Neural progenitor cell (in vitro differentiated cells): Measurements from ENCODE around the gene MORN1. TPM values are rescaled to one million over a fixed set of nuclear protein-coding genes. Genes with fewer than 3 reads are reported as not detected.

Experiments used
- DNase-seq: peaks from one replicate; pipeline ENCODE4 v3.0.0-alpha.2; 2016; ENCODE audit warnings: low spot score
- H2AFZ ChIP-seq: fragments of 200-600 bp; sonication (generic); replicated peaks from 2 replicates; pipeline ENCODE4 v1.6.1; 2016; ENCODE audit warnings: antibody characterized with exemption
- H3F3A ChIP-seq: fragments of 200-600 bp; sonication (generic); 2 replicates; pipeline ENCODE4 v1.6.1; 2016; ENCODE audit warnings: antibody characterized with exemption, low read depth
- H3K27ac ChIP-seq: fragments of 200-600 bp; sonication (generic); 2 replicates; pipeline ENCODE4 v1.5.1; 2016; ENCODE audit warnings: mild to moderate bottlenecking
- H3K27me3 ChIP-seq: fragments of 200-600 bp; sonication (generic); 2 replicates; pipeline ENCODE4 v1.6.1; 2016; ENCODE audit warnings: mild to moderate bottlenecking, moderate library complexity
- H3K36me3 ChIP-seq: fragments of 200-600 bp; sonication (generic); 2 replicates; pipeline ENCODE4 v1.5.1; 2016
- H3K4me1 ChIP-seq: fragments of 200-600 bp; sonication (generic); 2 replicates; pipeline ENCODE4 v1.6.1; 2016; ENCODE audit warnings: mixed run types
- H3K4me2 ChIP-seq: fragments of 200-600 bp; sonication (generic); 2 replicates; pipeline ENCODE4 v1.6.1; 2016
- H3K4me3 ChIP-seq: fragments of 200-600 bp; sonication (generic); 2 replicates; pipeline ENCODE4 v1.5.1; 2016
- H3K79me2 ChIP-seq: fragments of 200-600 bp; sonication (generic); 2 replicates; pipeline ENCODE4 v1.6.1; 2016; ENCODE audit warnings: low read depth
- H3K9ac ChIP-seq: fragments of 200-600 bp; sonication (generic); 2 replicates; pipeline ENCODE4 v1.6.1; 2016
- H3K9me3 ChIP-seq: fragments of 200-600 bp; sonication (generic); 2 replicates; pipeline ENCODE4 v1.5.1; 2016; ENCODE audit warnings: low read depth
- H4K20me1 ChIP-seq: fragments of 200-600 bp; sonication (generic); 2 replicates; pipeline ENCODE4 v1.6.1; 2016; ENCODE audit warnings: low read depth
- H3K27ac Mint-ChIP-seq: 3 replicates; pipeline ENCODE4 v1.8.0; 2021; ENCODE audit warnings: mixed read lengths
- H3K27me3 Mint-ChIP-seq: 2 replicates; pipeline ENCODE4 v1.8.0; 2022; ENCODE audit warnings: low read depth, mild to moderate bottlenecking, inconsistent platforms, moderate library complexity, mixed read lengths; ENCODE audit not compliant: insufficient read depth
- H3K36me3 Mint-ChIP-seq: 3 replicates; pipeline ENCODE4 v1.8.0; 2021; ENCODE audit warnings: mixed read lengths
- H3K4me1 Mint-ChIP-seq: 3 replicates; pipeline ENCODE4 v1.8.0; 2021; ENCODE audit warnings: mixed read lengths
- H3K4me3 Mint-ChIP-seq: 3 replicates; pipeline ENCODE4 v1.8.0; 2021; ENCODE audit warnings: mild to moderate bottlenecking, moderate library complexity, mixed read lengths
- H3K9me3 Mint-ChIP-seq: 3 replicates; pipeline ENCODE4 v1.8.0; 2020; ENCODE audit warnings: mixed read lengths
- CTCF ChIP-seq: fragments of 200-600 bp; sonication (generic); IDR thresholded peaks from 2 replicates; pipeline ENCODE4 v1.5.1; 2017; ENCODE audit warnings: antibody characterized with exemption, mild to moderate bottlenecking
- EZH2 ChIP-seq: fragments of 200-600 bp; sonication (generic); IDR thresholded peaks from 2 replicates; pipeline ENCODE4 v1.6.1; 2017; ENCODE audit warnings: antibody characterized with exemption, mild to moderate bottlenecking, moderate library complexity
- EZH2phosphoT487 ChIP-seq: fragments of 200-600 bp; sonication (generic); IDR thresholded peaks from 2 replicates; pipeline ENCODE4 v1.6.1; 2017; ENCODE audit warnings: antibody characterized with exemption
- total RNA-seq: library from RNA; depleted of rRNA; stranded (reverse); fragments of >200 nt; gene quantifications from 2 replicates; pipeline ENCODE4 v1.2.3, GENCODE V29; 2015; ENCODE audit warnings: low replicate concordance

MORN1 gene
- total RNA-seq, 1 donor from 2014 or later: 7.0 TPM

DNA sequence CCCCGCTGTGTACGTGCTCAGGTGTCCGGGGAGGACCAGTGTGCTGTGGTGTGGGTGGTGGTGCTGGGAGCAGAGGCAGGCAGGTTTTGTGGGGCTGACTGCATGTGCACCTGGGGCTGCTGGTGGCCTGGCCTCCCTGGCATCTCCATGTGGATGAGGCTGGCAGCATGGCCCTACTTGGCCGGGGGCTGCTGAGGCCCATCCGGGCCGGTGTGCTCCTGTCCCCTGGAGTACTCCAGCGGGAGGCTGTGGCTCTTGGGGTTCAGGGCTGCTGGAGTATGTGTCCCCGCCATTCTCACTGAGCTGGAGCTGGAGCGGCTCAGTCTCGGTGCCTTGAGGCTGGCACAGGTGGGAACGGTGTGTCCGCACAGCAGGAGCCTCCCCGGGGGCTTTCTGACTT is 41.8 kb upstream of the MORN1 start:
- no peak overlapping the region for H3K4me3 Mint-ChIP-seq
- TF ChIP-seq EZH2phosphoT487: no peak
- no peak for TF ChIP-seq CTCF
- no peak for TF ChIP-seq EZH2
- no peaks in the 10 kb centered on the region for H4K20me1 ChIP-seq
- H3K9me3 ChIP-seq: no peaks in the 10 kb centered on the region
- peaks cover 13% of the 10 kb centered on the region for H3K27me3 Mint-ChIP-seq
- no peaks in the 10 kb centered on the region for H3K36me3 ChIP-seq
- H3K9ac ChIP-seq: no peak overlapping the region
- H3F3A ChIP-seq: no peaks in the 10 kb centered on the region
- H3K27ac Mint-ChIP-seq: no peak overlapping the region
- no peaks in the 10 kb centered on the region for H3K9me3 Mint-ChIP-seq
- peaks cover 18% of the 10 kb centered on the region for H3K4me1 ChIP-seq
- no peak overlapping the region for H3K4me3 ChIP-seq
- H3K4me1 Mint-ChIP-seq: peaks cover 27% of the 10 kb centered on the region
- H3K27me3 ChIP-seq: peaks cover 14% of the 10 kb centered on the region
- no peaks in the 10 kb centered on the region for H3K36me3 Mint-ChIP-seq
- no peak overlapping the region for H3K27ac ChIP-seq
- H2AFZ ChIP-seq: no peak overlapping the region
- DNase-seq: no peak
- H3K4me2 ChIP-seq: no peak overlapping the region
- no peaks in the 10 kb centered on the region for H3K79me2 ChIP-seq

DNA sequence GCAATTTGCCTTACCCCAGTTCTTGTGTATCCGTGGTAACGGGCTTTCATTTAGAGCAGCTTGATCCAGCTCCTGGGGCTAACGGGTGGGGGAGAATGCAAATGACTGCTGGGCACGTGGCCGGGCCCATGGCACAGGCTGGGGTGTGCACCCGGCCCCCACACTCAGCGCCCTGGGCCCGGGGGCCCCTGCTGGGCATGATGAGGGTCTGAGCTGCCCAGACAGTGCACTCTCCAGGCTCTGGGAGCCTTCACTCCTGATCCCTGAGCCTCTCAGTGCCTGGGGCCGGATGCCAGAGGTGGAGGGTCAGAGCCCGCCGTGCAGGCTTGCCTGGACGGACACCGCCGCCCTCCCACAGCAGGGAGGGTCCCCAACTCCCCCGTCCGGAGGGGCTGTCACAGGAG is 41.1 kb upstream of the MORN1 start:
- peak; percentile 50 for DNase-seq
- Histone ChIP-seq H4K20me1 (no peaks in the 10 kb centered on the region), H3K9ac (no peak overlapping the region), H3K27me3 (peaks cover 14% of the 10 kb centered on the region), H3K4me1 (peaks cover 18% of the 10 kb centered on the region), H3F3A (no peaks in the 10 kb centered on the region), H3K36me3 (no peaks in the 10 kb centered on the region), H3K4me2 (peak overlapping the region; percentile 67), H3K4me3 (no peak overlapping the region), H3K9me3 (no peaks in the 10 kb centered on the region), H3K27ac (no peak overlapping the region), H3K79me2 (no peaks in the 10 kb centered on the region), H2AFZ (no peak overlapping the region)
- TF ChIP-seq CTCF (no peak), EZH2phosphoT487 (no peak), EZH2 (no peak)
- no peaks in the 10 kb centered on the region for H3K36me3 Mint-ChIP-seq
- no peak overlapping the region for H3K27ac Mint-ChIP-seq
- H3K9me3 Mint-ChIP-seq: no peaks in the 10 kb centered on the region
- H3K27me3 Mint-ChIP-seq: peaks cover 12% of the 10 kb centered on the region
- H3K4me3 Mint-ChIP-seq: peak overlapping the region; percentile 60
- peaks cover 27% of the 10 kb centered on the region for H3K4me1 Mint-ChIP-seq

- no peaks in the 10 kb centered on the region for H3K36me3 Mint-ChIP-seq
- Histone ChIP-seq H3K27me3 (peaks cover 14% of the 10 kb centered on the region), H3K27ac (no peak overlapping the region), H3K4me1 (peaks cover 23% of the 10 kb centered on the region), H3K36me3 (no peaks in the 10 kb centered on the region), H3K9ac (no peak overlapping the region), H3K4me2 (peak overlapping the region; percentile 27), H3K9me3 (no peaks in the 10 kb centered on the region), H4K20me1 (no peaks in the 10 kb centered on the region), H3K79me2 (no peaks in the 10 kb centered on the region), H3F3A (no peaks in the 10 kb centered on the region), H3K4me3 (no peak overlapping the region), H2AFZ (no peak overlapping the region)
- H3K9me3 Mint-ChIP-seq: no peaks in the 10 kb centered on the region
- peaks cover 12% of the 10 kb centered on the region for H3K27me3 Mint-ChIP-seq
- no peak for DNase-seq
- peak overlapping the region; percentile 76 for H3K27ac Mint-ChIP-seq
- peak overlapping the region; percentile 52 for H3K4me3 Mint-ChIP-seq
- TF ChIP-seq EZH2 (no peak), CTCF (no peak)
- peaks cover 27% of the 10 kb centered on the region for H3K4me1 Mint-ChIP-seq
Observed at GRCh38 chr1:2431518-2431917, 40.2 kb upstream of the MORN1 start.
